Stimulated activated CD8-positive, alpha-beta memory T cell treated with anti-CD3 and anti-CD28 coated beads, Interleukin-4, amount 100 ng/mL, for 24 hours (primary cell): ENCODE results near the gene RABGAP1L.
"Not testable (repeated sequence)": the region's sequence is repeated elsewhere in the genome, so short reads cannot be mapped to it uniquely, and the experiment has no call there.

Source experiments
- DNase-seq: peaks from one replicate; pipeline ENCODE4 v3.0.0-alpha.2; 2020; ENCODE audit warnings: low read depth

The RABGAP1L gene

DNA sequence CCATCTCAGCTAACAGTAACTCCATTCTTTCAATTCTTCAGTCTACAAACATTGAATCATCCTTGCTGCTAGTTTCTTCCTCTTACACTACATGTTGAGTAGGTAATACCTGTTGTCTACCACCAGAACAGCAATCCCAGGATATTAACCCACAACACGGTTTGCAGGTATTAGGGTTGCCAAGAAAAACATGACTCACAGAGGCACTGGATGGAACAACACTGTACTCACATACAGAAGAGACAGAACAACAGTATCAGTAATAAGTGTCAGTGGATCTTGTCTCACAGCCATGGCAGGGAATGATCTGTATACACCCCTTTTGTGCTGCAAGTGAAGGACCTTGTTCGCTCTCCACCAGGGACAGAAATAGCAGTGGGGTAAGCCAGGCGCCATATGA lies 500.5 kb downstream of the RABGAP1L start:
- DNase-seq = no peak

DNA sequence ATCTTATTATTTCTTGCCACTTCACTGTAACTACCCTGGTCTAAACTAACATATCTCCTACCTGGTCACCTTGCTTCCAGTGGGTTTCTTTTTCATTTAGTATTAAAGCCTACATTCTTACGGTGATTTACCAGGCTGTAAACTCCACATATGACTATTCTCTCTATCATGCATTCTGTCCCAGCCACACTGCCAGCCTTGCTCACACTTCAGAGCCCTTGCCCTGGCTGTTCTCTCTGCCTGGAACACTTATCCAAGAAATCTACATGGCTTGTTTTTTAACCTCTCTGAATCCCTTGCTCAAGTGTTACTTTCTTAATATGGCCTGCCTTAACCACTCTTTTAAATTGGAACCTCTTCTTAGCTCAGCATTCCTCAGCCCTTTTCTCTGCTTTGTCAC lies 501.2 kb downstream of the RABGAP1L start:
- DNase-seq = no peak

DNA sequence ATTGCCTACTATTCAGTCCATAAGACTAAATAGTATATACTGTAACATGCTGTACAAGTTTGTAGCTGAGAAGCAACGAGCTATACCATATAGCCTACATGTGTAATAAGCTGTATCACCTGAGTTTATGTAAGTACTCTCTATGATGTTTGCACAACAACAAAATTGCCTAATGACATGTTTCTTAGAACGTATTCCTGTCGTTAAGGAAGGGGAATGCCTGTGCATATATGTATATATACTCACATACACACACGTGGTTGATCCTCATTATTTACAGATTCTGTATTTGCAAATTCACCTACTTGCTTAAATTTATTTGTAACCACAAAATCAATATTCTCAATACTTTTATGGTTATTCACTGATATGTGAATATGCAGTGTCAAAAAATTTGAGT lies 504.0 kb downstream of the RABGAP1L start:
- no peak for DNase-seq

DNA sequence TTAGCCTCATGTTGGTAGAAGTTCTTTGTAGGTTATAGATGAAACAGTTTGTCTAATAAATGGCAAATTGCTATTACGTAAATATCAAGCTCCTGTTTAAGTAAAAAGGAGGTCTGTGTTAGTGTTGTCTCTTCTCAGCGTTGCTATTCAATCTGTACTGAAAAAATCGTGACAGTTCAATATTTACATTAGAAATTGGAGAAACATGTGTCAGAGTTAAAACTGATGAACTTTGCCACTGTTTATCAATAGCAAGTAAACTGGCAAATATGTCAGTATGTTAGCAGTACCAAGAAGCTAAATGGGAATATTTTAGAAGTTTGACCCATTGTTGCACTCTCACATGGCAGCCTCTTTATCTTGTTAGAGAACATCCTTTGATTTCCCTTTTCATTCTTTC lies 506.9 kb downstream of the RABGAP1L start:
- no peak for DNase-seq

DNA sequence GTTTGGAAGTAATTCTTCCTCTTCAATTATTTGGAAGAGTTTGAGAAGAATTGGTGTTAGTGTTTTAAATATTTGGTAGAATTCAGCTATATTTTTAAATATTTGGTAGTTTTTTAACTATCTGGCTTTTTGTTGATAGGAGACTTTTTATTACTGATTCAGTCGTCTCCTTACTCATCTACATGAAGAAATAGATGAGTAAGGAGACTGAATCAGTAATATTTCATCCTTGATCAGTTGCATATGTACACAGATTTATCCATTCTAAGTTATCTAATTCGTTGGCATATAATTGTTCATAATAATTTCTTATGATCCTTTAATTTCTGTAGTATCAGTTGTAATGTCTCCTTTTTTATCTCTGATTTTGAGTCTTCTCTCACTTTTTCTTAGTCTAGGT lies 512.5 kb downstream of the RABGAP1L start:
- DNase-seq = no peak

DNA sequence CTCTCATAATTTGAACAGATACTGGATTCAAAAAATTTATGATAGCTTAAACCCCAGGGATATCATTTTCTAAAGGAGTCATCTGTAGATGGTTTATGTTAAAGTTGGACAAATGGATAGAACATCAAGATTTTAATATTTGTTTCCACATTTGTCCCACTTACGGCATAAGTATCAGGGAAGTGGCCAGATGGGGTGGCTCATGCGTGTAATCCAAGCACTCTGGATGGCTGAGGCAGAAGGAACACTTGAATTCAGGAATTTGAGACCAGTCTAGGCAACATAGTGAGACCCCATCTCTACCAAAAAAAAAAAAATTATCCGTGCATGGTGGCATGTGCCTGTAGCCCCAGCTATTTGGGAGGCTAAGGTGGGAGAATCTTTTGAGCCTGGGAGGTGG lies 517.5 kb downstream of the RABGAP1L start:
- no peak for DNase-seq

DNA sequence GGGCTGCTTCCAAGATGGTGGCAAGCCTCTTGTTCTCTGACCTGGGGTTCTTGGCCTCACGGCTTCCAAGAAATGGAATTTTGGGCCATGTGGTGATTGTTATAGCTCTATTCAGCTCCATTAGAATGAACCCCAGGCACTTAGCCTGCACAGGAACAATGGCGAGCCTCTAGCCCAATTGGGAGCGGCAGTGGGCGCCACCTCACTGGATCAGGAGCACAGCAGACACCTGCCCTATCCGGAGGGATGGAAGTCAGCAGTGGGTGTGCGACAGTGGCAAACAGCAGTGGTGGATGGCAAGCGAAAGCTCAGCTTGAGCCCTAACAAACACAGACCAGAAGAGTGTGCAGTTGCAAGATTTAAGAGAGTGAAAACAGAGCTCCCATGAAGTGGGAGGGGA lies 519.3 kb downstream of the RABGAP1L start:
- no peak for DNase-seq

DNA sequence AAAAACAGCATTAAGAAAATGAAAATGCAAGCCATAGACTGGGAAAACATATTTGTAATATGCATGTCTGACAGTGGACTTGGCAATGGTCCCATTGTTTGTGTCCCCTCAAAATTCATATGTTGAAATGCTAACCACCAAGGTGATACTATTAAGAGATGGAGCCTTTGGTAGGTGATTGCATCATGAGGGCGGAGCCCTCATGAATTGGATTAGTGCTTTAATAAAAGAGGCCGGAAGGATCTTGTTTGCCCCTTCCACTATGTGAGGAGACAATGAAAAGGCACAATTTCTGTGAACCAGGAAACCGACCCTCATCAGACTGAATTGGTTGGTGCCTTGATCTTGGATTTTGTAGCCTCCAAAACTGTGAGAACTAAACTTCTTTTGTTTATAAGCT lies 520.8 kb downstream of the RABGAP1L start:
- DNase-seq = no peak

DNA sequence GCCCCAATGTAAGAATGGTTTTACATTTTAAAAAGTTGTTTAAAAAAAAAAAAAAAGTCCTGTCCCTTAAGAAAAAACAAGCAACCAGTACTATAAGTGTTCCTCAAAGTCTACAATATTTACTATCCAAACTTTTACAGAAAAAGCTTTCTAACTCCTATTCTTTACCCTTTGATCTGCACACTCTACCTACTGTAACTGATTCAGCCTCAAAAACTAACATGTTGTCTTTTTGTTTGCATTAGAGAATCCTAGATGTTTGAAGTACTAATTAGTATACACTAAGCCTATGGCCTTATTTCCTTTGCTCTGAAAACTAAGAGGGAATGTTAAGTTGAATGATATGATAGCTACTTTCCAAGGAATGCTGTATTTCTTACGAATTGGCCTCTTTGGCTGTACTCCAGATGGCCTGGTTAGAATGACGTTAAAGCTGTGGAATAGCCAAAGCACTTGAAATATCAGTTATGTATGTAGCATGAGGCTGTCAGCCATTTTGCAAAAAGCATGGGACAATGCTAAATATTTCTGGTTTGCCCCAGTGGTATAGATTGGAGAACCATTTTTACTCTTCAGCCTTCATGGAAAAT lies 523.2 kb downstream of the RABGAP1L start:
- no peak for DNase-seq

DNA sequence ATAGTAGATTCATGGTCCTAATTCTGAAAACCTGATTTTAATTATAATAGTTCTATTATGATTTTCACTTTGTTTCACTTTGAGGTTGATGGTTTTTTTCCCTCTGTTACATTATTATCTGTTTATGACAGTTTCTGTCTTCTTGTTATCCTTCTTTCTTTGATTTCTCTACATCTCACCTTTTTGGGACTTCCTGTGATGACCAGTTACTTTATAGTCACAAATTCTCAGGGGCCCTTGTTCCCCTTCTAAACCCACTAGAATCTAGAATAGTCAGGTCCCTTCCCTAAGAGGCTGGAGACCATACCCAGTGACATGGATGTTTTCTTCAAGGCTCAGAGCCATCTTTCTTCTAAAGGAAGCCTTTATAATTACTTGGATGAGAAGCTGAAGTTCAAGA lies 526.9 kb downstream of the RABGAP1L start:
- DNase-seq = no peak

DNA sequence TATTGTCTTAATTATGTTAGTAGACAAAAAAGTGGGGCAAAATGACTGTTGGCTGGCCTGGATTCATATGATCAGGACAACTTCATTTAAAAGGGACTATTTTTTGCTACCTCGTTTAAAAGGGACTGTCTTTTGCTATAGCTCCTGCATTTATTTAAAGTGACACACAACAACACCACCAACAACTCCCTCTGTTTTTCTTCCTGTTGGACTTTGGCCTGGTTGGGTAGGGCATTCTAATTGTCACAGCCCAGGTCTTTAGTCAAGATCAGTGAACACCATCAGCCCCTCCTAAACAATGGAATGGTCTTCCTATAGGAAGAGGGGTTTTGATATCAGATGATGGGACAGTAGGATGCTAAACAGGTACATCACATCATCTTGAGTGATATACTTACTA lies 530.2 kb downstream of the RABGAP1L start:
- DNase-seq = no peak

DNA sequence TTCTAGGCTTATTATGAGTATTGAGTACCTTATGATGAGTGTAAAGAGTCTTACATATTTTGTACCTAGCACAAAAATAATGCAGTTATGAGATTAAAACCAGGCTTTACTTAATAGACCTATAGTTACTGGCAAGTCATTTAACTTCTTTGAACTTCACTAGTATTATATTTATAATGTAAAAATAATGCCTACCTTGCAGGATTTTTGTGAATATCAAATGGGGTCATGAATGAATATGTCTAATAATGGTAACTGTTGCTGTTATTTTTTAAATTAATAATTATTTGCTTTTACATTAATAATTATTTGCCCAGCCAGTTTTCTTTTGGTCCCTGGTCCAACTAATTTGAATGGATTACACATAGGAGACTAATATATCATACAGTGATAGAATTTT lies 530.9 kb downstream of the RABGAP1L start:
- no peak for DNase-seq

DNA sequence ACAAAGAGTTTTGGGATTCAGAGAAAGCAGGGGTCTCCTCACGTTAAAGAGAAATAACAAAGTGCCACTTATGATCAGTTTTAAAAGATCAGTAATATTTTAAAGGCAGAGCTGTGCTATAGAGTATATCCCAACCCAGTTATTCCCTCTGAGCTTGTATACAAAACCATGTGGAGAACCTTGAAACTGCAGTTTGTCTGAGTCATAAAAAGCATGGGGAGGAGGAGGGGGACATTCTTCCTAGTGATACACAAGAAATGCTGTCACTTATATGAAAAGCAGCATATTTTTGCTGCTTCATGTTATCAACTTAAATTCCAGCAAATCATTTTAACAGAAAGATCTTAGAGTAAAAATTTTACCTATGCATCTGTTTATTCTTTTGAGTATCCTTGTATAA lies 533.0 kb downstream of the RABGAP1L start:
- no peak for DNase-seq

DNA sequence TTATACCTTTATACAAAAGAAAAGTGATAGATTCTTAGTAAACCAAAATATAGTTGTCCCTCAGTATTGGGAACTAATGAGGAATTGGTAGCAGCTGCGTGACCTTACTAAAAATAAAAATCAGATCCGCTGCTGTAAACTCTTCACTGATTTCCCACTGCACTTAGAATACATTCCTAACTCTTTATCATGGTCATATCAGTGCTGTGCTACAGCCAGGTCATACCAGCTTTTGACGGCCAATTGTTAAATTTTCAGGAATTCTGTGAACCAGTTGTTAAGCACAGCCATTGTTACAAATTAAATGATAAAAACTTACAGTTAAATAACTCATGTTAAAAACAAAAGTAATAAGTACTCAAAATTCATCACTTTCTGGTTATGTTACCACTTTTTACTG lies 533.8 kb downstream of the RABGAP1L start:
- DNase-seq = no peak

DNA sequence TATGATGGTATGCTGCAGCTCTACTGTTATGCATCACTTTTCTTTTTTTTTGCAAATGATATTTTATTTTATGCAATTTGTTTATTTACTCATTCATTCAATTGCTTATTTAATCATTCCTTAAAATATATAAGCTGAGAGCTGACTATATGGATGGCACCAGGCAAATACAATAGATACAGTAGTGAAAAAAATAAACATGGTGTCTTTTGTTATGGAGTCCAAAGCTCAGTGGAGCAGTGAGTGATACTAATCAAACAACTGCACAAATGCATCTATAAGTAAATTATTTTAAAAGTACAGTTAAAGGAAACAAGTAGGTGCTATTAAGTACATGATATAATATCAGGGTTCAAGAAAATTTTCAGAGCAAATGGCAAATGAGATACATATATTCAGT lies 534.2 kb downstream of the RABGAP1L start:
- not testable (repeated sequence) for DNase-seq

DNA sequence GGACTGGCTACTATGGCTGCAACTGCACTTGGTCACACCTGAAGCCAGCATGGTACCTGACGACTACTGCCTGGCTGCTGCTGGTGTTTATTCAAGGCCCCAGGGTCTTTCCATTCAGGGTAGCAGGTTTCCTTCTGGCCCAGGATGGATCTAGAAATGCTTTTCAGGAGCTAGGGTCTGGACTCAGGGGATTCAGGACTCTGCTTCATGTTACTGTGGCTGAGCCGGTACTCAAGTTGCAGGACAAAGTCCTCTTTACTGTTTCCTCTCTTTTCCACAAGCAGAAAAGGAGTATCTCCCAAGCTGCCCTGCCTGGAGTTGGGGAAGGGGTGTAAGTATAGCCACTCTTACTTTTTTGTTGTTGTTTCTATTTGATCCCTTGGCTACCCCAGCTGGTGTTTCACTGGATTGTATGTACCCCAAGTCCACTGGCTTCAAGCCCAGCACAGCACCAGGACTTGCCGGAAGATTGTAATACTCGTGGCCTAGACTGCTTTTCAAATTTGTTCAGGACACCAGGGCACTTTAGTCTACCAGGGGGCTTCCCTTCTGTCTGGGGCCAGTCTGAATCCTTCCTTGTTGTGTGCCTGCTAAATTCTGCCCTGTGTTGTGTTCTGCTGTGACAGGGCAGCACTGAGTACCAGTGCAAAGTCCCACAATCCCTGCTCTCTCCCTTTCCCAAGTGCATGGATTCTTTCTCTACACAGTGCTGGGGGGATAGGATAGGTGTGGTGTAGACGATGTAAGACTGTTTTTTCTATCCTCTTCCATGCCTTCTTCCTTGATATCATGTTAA lies 536.9 kb downstream of the RABGAP1L start:
- no peak for DNase-seq

DNA sequence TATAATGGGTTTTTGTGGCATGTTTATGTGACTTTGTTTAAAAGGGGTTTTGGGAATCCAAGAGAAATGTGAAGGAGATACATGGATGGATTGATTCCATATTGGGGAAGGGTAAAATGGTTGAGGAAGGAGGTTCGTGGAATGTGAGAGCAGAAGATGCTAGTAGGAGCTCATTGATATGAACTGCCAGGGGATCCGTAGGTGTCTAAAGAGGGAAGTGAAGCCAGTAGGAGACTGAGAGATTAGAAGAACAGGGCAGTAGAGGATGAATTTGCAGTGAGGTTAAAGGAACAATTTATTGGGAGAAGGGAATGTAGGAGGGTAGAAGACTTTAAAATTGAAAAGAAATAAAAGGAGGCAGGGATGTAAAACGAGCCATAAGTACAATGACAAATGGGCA lies 541.0 kb downstream of the RABGAP1L start:
- DNase-seq = no peak

DNA sequence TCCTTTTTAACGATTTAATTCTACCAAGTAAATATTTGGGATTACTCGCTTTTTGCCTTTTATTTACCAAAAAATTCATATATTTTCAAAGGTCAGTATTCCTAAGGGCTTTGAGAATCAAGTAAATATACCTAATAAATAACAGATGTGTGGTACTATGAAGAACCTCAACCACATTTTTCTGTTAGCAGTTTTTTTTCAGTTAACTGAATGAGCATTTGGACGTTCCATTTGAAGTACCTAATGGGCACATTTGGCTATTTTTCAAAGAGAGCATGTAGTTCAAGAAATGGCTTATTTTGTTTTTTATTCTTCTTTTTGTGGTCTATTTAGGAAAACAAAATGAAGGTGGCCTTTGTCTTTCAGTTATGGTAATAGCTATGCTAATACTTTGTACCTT lies 541.5 kb downstream of the RABGAP1L start:
- no peak for DNase-seq

DNA sequence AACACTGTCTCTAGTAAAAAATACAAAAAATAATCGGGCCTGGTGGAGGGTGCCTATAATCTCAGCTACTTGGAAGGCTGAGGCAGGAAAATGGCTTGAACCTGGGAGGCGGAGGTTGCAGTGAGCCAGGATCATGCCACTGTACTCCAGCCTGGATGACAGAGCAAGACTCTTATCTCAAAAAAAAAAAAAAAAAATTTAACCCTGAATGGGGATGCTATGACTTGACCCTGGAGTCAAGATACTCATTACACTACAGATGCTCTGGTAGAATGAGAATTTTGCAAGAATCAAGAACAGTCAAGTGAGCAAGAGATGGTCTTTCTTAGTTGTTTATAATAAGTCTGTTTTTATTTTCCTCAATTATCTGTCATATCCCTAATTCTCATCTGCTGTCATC lies 542.2 kb downstream of the RABGAP1L start:
- no peak for DNase-seq

DNA sequence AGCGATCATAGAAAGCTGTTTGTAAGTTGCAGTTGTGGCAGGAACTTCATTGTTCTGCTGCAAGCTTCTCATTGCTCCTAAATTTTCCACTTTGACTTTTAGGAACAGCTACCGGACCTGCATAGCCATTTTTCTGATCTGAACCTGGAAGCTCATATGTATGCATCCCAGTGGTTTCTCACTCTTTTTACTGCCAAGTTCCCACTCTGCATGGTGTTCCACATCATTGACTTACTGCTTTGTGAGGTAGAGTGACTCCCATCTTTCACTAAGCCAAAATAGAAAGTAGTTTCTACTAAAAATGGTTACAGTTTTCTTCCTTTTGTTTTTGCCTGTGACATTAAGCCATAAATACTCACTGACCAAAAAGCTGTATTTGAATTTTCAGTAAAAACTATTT lies 542.7 kb downstream of the RABGAP1L start:
- DNase-seq = no peak

DNA sequence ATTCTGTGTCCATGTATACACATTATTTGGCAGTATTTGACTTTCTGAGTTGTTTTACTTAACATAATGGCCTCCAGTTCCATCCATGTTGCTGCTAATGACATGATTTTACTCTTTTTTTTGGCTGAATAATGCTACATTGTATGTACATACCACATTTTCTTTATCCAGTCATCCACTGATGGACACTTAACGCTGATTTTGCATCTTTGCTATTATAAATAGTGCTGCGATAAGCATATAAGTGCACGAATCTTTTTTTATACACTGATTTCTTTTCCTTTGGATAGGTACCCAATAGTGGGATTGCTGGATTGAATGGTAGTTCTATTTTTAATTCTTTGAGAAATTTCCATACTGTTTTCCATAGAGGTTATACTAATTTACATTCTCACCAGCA lies 544.0 kb downstream of the RABGAP1L start:
- no peak for DNase-seq

DNA sequence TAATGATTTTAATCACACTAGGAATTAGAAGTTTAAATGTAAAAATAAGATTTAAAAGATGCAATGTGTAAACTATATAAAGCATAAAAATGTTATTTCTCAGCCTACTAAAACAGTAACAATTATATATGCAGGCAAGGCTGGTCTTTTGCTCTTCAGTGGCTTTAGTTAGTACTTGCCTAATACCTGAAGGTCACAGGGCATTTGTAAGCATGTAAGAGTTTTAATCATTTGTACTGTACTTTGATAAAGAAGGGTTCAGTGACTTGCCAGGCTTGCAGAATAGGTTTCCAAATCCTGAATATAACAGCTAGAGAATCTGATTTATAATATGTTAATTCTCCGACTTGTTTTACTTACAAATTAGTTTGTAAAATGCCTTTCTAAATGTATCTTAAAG lies 545.0 kb downstream of the RABGAP1L start:
- no peak for DNase-seq

DNA sequence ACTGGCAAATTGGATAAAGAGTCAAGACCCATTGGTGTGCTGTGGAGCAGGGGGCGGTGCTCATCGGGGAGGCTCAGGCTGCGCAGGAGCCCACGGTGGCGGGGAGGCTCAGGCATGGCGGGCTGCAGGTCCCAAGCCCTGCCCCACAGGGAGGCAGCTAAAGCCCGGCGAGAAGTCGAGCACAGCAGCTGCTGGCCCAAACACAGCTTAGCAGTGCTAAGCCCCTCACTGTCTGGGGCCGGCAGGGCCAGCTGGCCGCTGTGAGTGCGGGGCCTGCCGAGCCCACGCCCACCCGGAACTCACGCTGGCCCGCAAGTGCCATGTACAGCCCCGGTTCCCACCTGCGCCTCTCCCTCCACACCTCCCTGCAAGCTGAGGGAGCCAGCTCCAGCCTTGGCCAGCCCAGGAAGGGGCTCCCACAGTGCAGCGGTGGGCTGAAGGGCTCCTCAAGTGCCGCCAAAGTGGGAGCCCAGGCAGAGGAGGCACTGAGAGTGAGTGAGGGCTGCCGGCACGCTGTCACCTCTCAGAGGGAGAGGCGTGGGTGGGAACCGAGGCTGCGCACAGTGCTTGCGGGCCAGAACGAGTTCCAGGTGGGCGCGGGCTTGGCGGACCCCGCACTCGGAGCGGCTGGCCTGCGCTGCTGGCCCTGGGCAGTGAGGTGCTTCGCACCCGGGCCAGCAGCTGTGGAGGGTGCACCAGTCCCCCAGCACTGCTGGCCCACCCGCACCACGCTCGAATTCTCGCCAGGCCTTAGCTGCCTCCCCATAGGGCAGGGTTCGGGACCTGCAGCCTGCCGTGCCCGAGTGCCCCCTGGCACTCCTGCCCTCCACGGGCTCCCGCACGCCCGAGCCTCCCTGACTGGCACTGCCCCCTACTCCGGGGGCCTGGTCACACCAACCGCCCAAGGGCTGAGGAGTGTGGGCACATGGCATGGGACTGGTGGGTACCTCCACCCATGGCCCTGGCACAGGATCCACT lies 551.8 kb downstream of the RABGAP1L start:
- DNase-seq = no peak
